ENCODE measurements around the gene NEDD8. TPM values are rescaled to one million over a fixed set of nuclear protein-coding genes. Genes with fewer than 3 reads are reported as not detected.

NEDD8 gene
- total and polyA plus RNA-seq, 2 experiments from 2014 or later: 130 to 418 TPM

- H3K4me1 Mint-ChIP-seq: peaks cover 16% of the 10 kb centered on the region
- DNase-seq (ENCODE audit: low spot score): no peak
- no peak for ATAC-seq
- no peaks in the 10 kb centered on the region for H3K36me3 ChIP-seq (ENCODE audit: insufficient read depth)
- TF ChIP-seq ZNF114 (CRISPR knock-in tag; IDR thresholded peaks at IDR 0.05): no peak
- no peak for TF ChIP-seq EZH2phosphoT487 (IDR thresholded peaks at IDR 0.05; ENCODE audit: unreplicated experiment)
- TF ChIP-seq REST (IDR thresholded peaks at IDR 0.05; ENCODE audit: unreplicated experiment): no peak
- TF ChIP-seq NANOG (IDR thresholded peaks at IDR 0.05; ENCODE audit: borderline replicate concordance): no peak
- TF ChIP-seq JUNB (IDR thresholded peaks at IDR 0.05; ENCODE audit: unreplicated experiment): no peak
- TF ChIP-seq STAT1 (IDR thresholded peaks at IDR 0.05; ENCODE audit: unreplicated experiment): no peak
- TF ChIP-seq POLR2AphosphoS5 (IDR thresholded peaks at IDR 0.05; ENCODE audit: low read depth): no peak
- no peak for TF ChIP-seq ZNF331 (CRISPR knock-in tag; IDR thresholded peaks at IDR 0.05; ENCODE audit: low read depth)
- no peak for TF ChIP-seq CREB1 (CRISPR knock-in tag; IDR thresholded peaks at IDR 0.05; ENCODE audit: low read depth)
- H3K9me3 Mint-ChIP-seq: no peaks in the 10 kb centered on the region
- H2AFZ ChIP-seq: no peak overlapping the region
- no peaks in the 10 kb centered on the region; the same call in 1 of the 2 replicates for H4K20me1 ChIP-seq (replicated peaks; ENCODE audit: insufficient read depth)
- H3K36me3 Mint-ChIP-seq (ENCODE audit: low read depth): no peaks in the 10 kb centered on the region; the same call in 2 of the 3 replicates
- H3K4me3 ChIP-seq: no peak overlapping the region
- H3K79me2 ChIP-seq (replicated peaks; ENCODE audit: insufficient read depth): no peaks in the 10 kb centered on the region; the same call in 1 of the 2 replicates
- no peak overlapping the region for H3K4me3 Mint-ChIP-seq
- peaks cover 10% of the 10 kb centered on the region for H3K27me3 Mint-ChIP-seq (ENCODE audit: insufficient read depth, low read depth, poor library complexity)
- no peak overlapping the region for H3K27ac Mint-ChIP-seq
- no peak overlapping the region for H3K27ac ChIP-seq (ENCODE audit: low read depth)
- peaks cover 7% of the 10 kb centered on the region for H3K4me1 ChIP-seq (ENCODE audit: insufficient read depth)
- H3K27me3 ChIP-seq (ENCODE audit: insufficient read depth): no peaks in the 10 kb centered on the region
- H3F3A ChIP-seq (replicated peaks; ENCODE audit: low read depth): peaks cover 5% of the 10 kb centered on the region; the same call in 1 of the 2 replicates
- no peaks in the 10 kb centered on the region for H3K9me2 ChIP-seq (ENCODE audit: insufficient read depth)
- no peak overlapping the region for H3K4me2 ChIP-seq
These were observed 44.9 kb upstream of the NEDD8 start for GRCh38 chr14:24277071-24277470.

DNA sequence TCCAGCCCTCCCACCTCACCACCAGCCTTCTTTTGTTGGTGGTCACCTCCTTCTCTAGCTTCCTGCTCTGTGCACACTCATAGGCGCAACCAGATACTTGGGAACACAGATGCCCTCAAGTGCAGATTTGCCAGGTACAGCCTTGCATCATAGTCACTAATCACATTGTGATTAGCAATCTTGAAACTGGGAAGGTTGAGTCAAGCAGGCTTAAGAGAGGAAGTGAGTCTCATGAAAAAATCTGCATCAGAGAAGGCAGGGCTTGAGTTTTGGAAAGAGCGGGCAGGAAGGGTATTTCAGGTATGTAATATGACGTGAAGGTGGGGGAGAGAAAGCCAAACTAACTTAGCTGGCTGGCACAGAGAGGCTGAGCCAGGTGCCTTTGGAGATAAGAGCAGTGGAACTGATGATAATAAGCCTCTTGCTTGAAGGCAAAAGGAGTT lies 42.0 kb upstream of the NEDD8 start:
- ATAC-seq (no peak), DNase-seq (ENCODE audit: low spot score) (peak; percentile 21)
- Mint-ChIP-seq H3K27me3 (ENCODE audit: insufficient read depth, low read depth, poor library complexity) (peaks cover 8% of the 10 kb centered on the region), H3K4me3 (no peak overlapping the region), H3K4me1 (peaks cover 22% of the 10 kb centered on the region), H3K9me3 (no peaks in the 10 kb centered on the region; the same call in 2 of the 3 replicates), H3K36me3 (ENCODE audit: low read depth) (no peaks in the 10 kb centered on the region; the same call in 2 of the 3 replicates), H3K27ac (peak overlapping the region; percentile 39)
- H3K4me1 ChIP-seq (ENCODE audit: insufficient read depth): peaks cover 16% of the 10 kb centered on the region
- peaks cover 11% of the 10 kb centered on the region; the same call in 1 of the 2 replicates for H3F3A ChIP-seq (replicated peaks; ENCODE audit: low read depth)
- no peak overlapping the region; the same call in 1 of the 2 replicates for H3K27ac ChIP-seq (ENCODE audit: low read depth)
- no peaks in the 10 kb centered on the region; the same call in 1 of the 2 replicates for H3K79me2 ChIP-seq (replicated peaks; ENCODE audit: insufficient read depth)
- no peaks in the 10 kb centered on the region for H3K27me3 ChIP-seq (ENCODE audit: insufficient read depth)
- no peaks in the 10 kb centered on the region; the same call in 1 of the 2 replicates for H4K20me1 ChIP-seq (replicated peaks; ENCODE audit: insufficient read depth)
- no peak overlapping the region for H3K4me2 ChIP-seq
- H3K4me3 ChIP-seq: no peak overlapping the region
- no peaks in the 10 kb centered on the region for H3K9me2 ChIP-seq (ENCODE audit: insufficient read depth)
- no peak overlapping the region for H2AFZ ChIP-seq
- H3K36me3 ChIP-seq (ENCODE audit: insufficient read depth): no peaks in the 10 kb centered on the region
- no peak for TF ChIP-seq ZNF114 (CRISPR knock-in tag; IDR thresholded peaks at IDR 0.05)
- no peak for TF ChIP-seq STAT1 (IDR thresholded peaks at IDR 0.05; ENCODE audit: unreplicated experiment)
- no peak for TF ChIP-seq EZH2 (IDR thresholded peaks at IDR 0.05; ENCODE audit: low read depth, unreplicated experiment)
- no peak for TF ChIP-seq ZNF462 (CRISPR knock-in tag; IDR thresholded peaks at IDR 0.05)
- TF ChIP-seq CREB1 (CRISPR knock-in tag; IDR thresholded peaks at IDR 0.05; ENCODE audit: low read depth): no peak
- no peak for TF ChIP-seq EZH2phosphoT487 (IDR thresholded peaks at IDR 0.05; ENCODE audit: unreplicated experiment)

All from GM23338 (cell line).